Stimulated activated naive B cell treated with anti-CD40 and anti-IgM and Interleukin-4, amounts not matched to agents 10 μg/mL and 1 μg/mL and 100 μg/mL, for 72 hours (primary cell): Measurements from ENCODE around the gene RNF213.
A peak's percentile ranks its signal among the peaks of the same experiment; 100 is the strongest.

Experiments used
- ATAC-seq, 2 donors: fragments of 150-1000 bp; cut with Tn5 transposase; replicated peaks; 2 replicates each; pipeline ENCODE4 v1.10.0; 2021; ENCODE audit warnings: moderate library complexity in 1 of 2
- DNase-seq: peaks from one replicate; pipeline ENCODE4 v3.0.0; 2021
- H3K27ac Mint-ChIP-seq: one replicate; pipeline ENCODE4 v1.8.0; 2022; ENCODE audit warnings: mild to moderate bottlenecking, mixed read lengths
- H3K27me3 Mint-ChIP-seq, 2 donors: one replicate each; pipeline ENCODE4 v1.8.0; 2022; ENCODE audit warnings: mixed read lengths in 2 of 2
- H3K36me3 Mint-ChIP-seq, 2 donors: one replicate each; pipeline ENCODE4 v1.8.0; 2022; ENCODE audit warnings: mixed read lengths in 2 of 2, mild to moderate bottlenecking in 1 of 2
- H3K4me1 Mint-ChIP-seq, 2 donors: one replicate each; pipeline ENCODE4 v1.8.0; 2022; ENCODE audit warnings: mixed read lengths in 2 of 2, mild to moderate bottlenecking in 1 of 2
- H3K4me3 Mint-ChIP-seq, 2 donors: one replicate each; pipeline ENCODE4 v1.8.0; 2022; ENCODE audit warnings: mild to moderate bottlenecking in 2 of 2, mixed read lengths in 2 of 2, moderate library complexity in 1 of 2
- H3K9me3 Mint-ChIP-seq, 2 donors: one replicate each; pipeline ENCODE4 v1.8.0; 2022; ENCODE audit warnings: mixed read lengths in 2 of 2, mild to moderate bottlenecking in 1 of 2

The RNF213 gene

GRCh38 chr17:80220054-80220735 is 40.5 kb upstream of the RNF213 start, which contains the start of the genes SGSH and SLC26A11:
TSS of gene SGSH (minus strand) at chr17:80220333. CDS start at chr17:80220313, 20 bp downstream.
TSS of gene SLC26A11 (plus strand) at chr17:80220427. CDS start at chr17:80221561, 1,134 bp downstream.
- ATAC-seq: peak; percentile 65 to 70
- peak; percentile 47 for DNase-seq
- H3K4me3 Mint-ChIP-seq: peak within 1 kb of the TSS; percentile 96 to 99
- peak within 1 kb of the TSS; percentile 98 for H3K27ac Mint-ChIP-seq
- peaks cover 25 to 31% of the 10 kb centered on the region in 2 donors for H3K4me1 Mint-ChIP-seq
- H3K9me3 Mint-ChIP-seq: no peaks in the 10 kb centered on the region
- peaks cover 32 to 41% of the 10 kb centered on the region in 2 donors for H3K36me3 Mint-ChIP-seq
- peaks cover 5 to 6% of the 10 kb centered on the region in 2 donors for H3K27me3 Mint-ChIP-seq

DNA sequence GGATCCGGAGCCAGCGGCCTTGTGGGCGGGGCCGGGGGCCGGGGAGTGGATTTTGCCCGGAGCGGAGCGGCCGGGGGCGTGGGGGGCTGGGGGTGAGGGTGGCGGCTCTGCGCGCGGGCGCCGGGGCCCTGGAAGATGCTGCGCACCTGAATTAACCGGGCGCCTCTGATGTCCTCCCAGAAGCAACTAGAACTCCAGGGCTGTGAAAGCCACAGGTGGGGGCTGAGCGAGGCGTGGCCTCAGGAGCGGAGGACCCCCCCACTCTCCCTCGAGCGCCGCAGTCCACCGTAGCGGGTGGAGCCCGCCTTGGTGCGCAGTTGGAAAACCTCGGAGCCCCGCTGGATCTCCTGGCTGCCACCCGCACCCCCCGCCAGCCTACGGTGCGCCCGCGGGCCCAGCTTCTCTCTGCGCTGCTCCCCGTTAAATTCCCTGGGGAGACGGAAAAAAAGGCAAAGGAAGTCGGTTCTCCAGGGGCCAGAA is 39.9 kb upstream of the RNF213 start:
- H3K27ac Mint-ChIP-seq: no peak overlapping the region

DNA sequence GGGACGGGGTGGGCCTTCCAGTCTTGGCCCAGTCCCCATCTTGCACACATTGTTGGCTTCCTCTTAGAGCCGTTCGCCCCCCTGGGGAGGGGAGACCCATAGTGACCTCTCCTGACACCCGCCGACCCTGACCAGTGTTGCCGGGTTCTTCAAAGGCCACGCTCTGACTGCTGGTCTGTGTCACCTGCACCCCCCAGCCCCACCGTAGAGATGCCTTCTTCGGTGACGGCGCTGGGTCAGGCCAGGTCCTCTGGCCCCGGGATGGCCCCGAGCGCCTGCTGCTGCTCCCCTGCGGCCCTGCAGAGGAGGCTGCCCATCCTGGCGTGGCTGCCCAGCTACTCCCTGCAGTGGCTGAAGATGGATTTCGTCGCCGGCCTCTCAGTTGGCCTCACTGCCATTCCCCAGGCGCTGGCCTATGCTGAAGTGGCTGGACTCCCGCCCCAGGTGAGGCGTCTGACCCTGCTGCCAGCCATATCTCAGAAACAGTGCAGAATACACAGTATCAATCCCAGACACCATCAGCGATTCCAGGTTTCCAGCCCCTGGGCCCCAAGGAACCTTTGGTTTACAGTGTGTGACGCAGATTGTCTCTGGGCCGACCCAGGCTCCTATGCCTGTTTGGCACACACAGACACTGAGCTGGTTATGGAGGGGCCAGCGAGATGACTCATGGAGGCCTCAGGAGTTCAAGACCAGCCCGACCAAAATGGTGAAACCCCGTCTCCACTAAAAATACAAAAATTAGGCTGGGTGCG is 39.1 kb upstream of the RNF213 start:
- peak overlapping the region; percentile 62 for H3K27ac Mint-ChIP-seq
- H3K36me3 Mint-ChIP-seq: peaks cover 22 to 30% of the 10 kb centered on the region in 2 donors
- no peak for ATAC-seq
- peaks cover 22 to 31% of the 10 kb centered on the region in 2 donors for H3K4me1 Mint-ChIP-seq
- DNase-seq: no peak
- no peaks in the 10 kb centered on the region for H3K9me3 Mint-ChIP-seq
- peaks cover 5 to 6% of the 10 kb centered on the region in 2 donors for H3K27me3 Mint-ChIP-seq
- peak overlapping the region; percentile 70 to 99 for H3K4me3 Mint-ChIP-seq

More for the DNA sequence above, 39.9 kb upstream of the RNF213 start:
- peaks cover 30 to 38% of the 10 kb centered on the region in 2 donors for H3K36me3 Mint-ChIP-seq
- H3K4me1 Mint-ChIP-seq: peaks cover 25 to 31% of the 10 kb centered on the region in 2 donors
- ATAC-seq (peak; percentile 0 to 3), DNase-seq (no peak)
- H3K9me3 Mint-ChIP-seq: no peaks in the 10 kb centered on the region
- peak overlapping the region; percentile 70 to 99 for H3K4me3 Mint-ChIP-seq
- peaks cover 5 to 6% of the 10 kb centered on the region in 2 donors for H3K27me3 Mint-ChIP-seq

DNA sequence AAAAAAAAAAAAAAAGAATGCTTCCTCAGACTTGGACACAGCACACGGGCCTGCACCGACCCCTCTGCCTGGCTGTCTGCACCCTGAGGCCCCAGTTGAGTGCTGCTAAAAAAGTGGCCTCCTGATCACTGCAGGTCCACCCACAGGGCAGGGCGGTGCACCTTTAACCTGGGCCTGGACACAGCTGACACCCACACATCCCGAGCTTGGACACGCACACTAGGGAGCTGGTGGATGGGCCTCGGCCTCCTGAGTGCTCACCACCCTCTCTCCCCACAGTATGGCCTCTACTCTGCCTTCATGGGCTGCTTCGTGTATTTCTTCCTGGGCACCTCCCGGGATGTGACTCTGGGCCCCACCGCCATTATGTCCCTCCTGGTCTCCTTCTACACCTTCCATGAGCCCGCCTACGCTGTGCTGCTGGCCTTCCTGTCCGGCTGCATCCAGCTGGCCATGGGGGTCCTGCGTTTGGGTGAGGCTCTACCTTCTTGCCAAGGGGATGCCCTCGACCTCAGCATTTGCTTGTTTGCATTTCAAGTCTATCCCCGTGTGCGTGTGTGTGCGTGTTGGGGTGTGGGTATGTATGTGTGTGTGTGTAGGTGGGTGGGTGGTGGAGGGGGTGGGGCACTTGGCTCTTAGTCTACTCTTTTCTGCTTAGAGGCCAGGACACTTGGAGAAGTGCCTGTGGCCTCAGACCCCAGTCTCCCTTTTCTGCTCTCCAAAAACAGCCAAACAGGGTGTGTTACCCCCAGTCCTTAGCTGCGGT is 38.1 kb upstream of the RNF213 start:
- H3K27ac Mint-ChIP-seq: no peak overlapping the region
- H3K36me3 Mint-ChIP-seq: peaks cover 15 to 20% of the 10 kb centered on the region in 2 donors
- ATAC-seq (no peak), DNase-seq (no peak)
- H3K27me3 Mint-ChIP-seq: peaks cover 5 to 6% of the 10 kb centered on the region in 2 donors
- H3K4me1 Mint-ChIP-seq: peaks cover 20 to 31% of the 10 kb centered on the region in 2 donors
- H3K9me3 Mint-ChIP-seq: no peaks in the 10 kb centered on the region
- H3K4me3 Mint-ChIP-seq: no peak overlapping the region

DNA sequence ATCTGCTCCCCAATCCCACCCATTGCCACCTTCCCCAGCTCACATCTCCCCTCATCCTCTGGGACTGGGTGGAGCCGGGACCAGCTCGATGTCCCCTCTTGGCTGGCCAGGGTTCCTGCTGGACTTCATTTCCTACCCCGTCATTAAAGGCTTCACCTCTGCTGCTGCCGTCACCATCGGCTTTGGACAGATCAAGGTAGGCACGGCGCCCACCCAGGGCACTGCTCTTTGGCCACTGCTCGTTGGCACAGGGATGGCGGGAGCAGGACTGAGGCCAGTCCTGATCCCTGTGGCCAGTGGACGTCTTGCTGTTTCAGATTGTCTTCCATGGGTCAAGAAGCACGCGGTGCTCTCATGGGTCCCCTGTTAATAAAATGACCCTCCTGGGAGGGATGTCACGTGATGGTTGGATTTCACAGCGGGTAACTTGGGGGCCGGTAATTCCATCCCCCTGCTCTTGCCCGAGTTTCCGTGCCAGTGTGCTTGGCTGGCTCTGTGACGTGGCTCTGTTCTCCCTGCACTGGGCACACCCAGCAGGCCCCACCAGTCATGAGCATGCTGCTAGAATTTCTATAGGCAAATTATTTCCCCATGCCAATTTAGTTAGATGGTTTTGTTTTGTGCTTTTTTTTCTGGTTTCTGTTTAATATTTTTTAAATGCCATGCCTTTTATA is 37.4 kb upstream of the RNF213 start:
- peaks cover 5 to 6% of the 10 kb centered on the region in 2 donors for H3K27me3 Mint-ChIP-seq
- no peak for ATAC-seq

DNA sequence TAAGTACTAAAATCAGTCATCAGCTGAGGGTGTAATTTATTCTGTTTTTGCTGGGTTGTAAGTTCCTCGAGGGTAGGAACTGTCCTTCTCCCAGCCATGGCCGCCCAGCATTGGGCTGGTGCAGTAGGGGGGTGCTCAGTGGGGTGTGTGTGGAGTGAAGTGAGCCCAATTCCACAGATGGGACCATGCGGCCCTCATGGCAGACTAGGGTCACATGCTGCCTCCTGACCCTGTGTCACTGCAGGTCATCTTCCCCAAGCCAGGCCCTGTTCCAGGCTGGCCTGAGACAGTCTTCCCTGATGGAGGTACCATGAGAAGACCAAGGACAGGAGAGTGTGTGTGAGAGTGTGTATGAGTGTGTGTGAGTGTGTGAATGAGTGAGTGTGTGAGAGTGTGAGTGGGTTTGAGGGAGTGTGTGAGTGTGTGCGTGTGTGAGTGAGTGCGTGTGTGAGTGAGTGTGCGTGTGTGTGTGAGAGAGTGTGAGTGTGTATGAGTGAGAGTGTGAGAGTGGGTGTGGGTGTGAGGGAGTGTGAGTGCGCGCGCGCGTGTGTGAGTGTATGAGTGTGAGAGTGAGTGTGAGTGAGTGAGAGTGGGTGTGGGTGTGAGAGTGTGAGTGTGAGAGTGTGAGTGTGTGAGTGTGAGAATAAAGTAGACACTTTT is 36.7 kb upstream of the RNF213 start:
- Mint-ChIP-seq H3K27ac (no peak overlapping the region), H3K4me3 (no peak overlapping the region), H3K9me3 (no peaks in the 10 kb centered on the region), H3K27me3 (peaks cover 5 to 6% of the 10 kb centered on the region in 2 donors), H3K4me1 (peaks cover 18 to 21% of the 10 kb centered on the region in 2 donors), H3K36me3 (peaks cover 14 to 17% of the 10 kb centered on the region in 2 donors)
- ATAC-seq (no peak), DNase-seq (no peak)

More for the DNA sequence above, 37.4 kb upstream of the RNF213 start:
- no peak for DNase-seq
- Mint-ChIP-seq H3K9me3 (no peaks in the 10 kb centered on the region), H3K4me1 (peaks cover 18 to 28% of the 10 kb centered on the region in 2 donors), H3K4me3 (no peak overlapping the region), H3K36me3 (peaks cover 14 to 17% of the 10 kb centered on the region in 2 donors), H3K27ac (no peak overlapping the region)

DNA sequence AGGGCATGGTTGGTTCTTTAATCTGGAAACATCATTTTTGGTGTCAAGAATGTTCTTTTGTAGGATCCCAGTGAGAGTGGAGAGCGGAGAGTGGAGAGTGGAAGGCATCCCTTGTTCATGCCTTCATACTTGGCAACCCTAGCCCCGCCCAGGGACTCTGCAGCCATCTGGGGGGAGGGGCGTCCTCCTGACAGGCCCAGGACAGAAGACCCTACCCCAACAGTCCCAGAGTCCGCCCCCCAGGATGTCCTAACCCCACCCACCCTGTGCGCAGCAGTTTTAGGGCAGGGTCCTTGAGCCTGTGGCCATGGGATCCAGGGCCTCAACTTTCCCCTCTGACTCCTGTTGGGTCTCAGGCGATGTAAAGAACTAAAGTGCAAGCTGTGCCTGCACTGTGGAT is 36.0 kb upstream of the RNF213 start:
- no peak for ATAC-seq
- DNase-seq: no peak
- peaks cover 12 to 14% of the 10 kb centered on the region in 2 donors for H3K4me1 Mint-ChIP-seq
- peaks cover 5 to 6% of the 10 kb centered on the region in 2 donors for H3K27me3 Mint-ChIP-seq
- H3K9me3 Mint-ChIP-seq: no peaks in the 10 kb centered on the region
- H3K4me3 Mint-ChIP-seq: no peak overlapping the region
- no peak overlapping the region for H3K27ac Mint-ChIP-seq
- H3K36me3 Mint-ChIP-seq: peaks cover 13 to 15% of the 10 kb centered on the region in 2 donors

GRCh38 chr17:80225230-80225629 is 35.4 kb upstream of the RNF213 start:
- DNase-seq (no peak), ATAC-seq (no peak)
- Mint-ChIP-seq H3K36me3 (peaks cover 10 to 14% of the 10 kb centered on the region in 2 donors), H3K27me3 (peaks cover 5 to 6% of the 10 kb centered on the region in 2 donors), H3K9me3 (no peaks in the 10 kb centered on the region), H3K27ac (no peak overlapping the region), H3K4me3 (no peak overlapping the region), H3K4me1 (peaks cover 11% of the 10 kb centered on the region in 2 donors)

- DNase-seq (no peak), ATAC-seq (no peak)
- no peak overlapping the region for H3K27ac Mint-ChIP-seq
- peaks cover 19 to 23% of the 10 kb centered on the region in 2 donors for H3K36me3 Mint-ChIP-seq
- no peak overlapping the region for H3K4me3 Mint-ChIP-seq
- peaks cover 5 to 9% of the 10 kb centered on the region in 2 donors for H3K4me1 Mint-ChIP-seq
- peaks cover 5 to 6% of the 10 kb centered on the region in 2 donors for H3K27me3 Mint-ChIP-seq
- H3K9me3 Mint-ChIP-seq: peaks cover 4 to 5% of the 10 kb centered on the region in 2 donors
Observed at GRCh38 chr17:80227156-80227555, 33.5 kb upstream of the RNF213 start.

DNA sequence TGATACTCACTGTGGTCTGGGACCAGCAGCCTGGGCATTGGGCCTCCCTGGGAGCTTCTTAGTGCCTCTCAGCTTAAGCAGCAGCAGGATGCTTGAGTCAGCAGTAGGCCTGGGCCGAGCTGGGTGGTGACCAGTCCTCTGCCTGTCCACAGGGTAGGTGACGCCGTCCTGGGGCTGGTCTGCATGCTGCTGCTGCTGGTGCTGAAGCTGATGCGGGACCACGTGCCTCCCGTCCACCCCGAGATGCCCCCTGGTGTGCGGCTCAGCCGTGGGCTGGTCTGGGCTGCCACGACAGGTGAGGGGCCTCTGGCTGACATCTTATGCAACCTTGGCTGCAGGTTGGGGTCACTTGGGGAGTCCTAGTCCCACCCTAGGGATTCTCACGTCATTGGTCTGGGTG is 33.0 kb upstream of the RNF213 start:
- peaks cover 7 to 10% of the 10 kb centered on the region in 2 donors for H3K9me3 Mint-ChIP-seq
- no peak for ATAC-seq
- DNase-seq: no peak
- no peak overlapping the region for H3K27ac Mint-ChIP-seq
- peaks cover 5 to 9% of the 10 kb centered on the region in 2 donors for H3K4me1 Mint-ChIP-seq
- peaks cover 19 to 26% of the 10 kb centered on the region in 2 donors for H3K36me3 Mint-ChIP-seq
- H3K4me3 Mint-ChIP-seq: no peak overlapping the region
- peaks cover 5 to 6% of the 10 kb centered on the region in 2 donors for H3K27me3 Mint-ChIP-seq

- no peak for ATAC-seq
- H3K36me3 Mint-ChIP-seq: peaks cover 21 to 28% of the 10 kb centered on the region in 2 donors
- no peak for DNase-seq
- H3K4me3 Mint-ChIP-seq: no peak overlapping the region
- H3K27ac Mint-ChIP-seq: no peak overlapping the region
- peaks cover 4 to 5% of the 10 kb centered on the region in 2 donors for H3K4me1 Mint-ChIP-seq
- H3K27me3 Mint-ChIP-seq: peaks cover 5 to 6% of the 10 kb centered on the region in 2 donors
- H3K9me3 Mint-ChIP-seq: peaks cover 8 to 13% of the 10 kb centered on the region in 2 donors
Observed at GRCh38 chr17:80228477-80228876, 32.2 kb upstream of the RNF213 start.

DNA sequence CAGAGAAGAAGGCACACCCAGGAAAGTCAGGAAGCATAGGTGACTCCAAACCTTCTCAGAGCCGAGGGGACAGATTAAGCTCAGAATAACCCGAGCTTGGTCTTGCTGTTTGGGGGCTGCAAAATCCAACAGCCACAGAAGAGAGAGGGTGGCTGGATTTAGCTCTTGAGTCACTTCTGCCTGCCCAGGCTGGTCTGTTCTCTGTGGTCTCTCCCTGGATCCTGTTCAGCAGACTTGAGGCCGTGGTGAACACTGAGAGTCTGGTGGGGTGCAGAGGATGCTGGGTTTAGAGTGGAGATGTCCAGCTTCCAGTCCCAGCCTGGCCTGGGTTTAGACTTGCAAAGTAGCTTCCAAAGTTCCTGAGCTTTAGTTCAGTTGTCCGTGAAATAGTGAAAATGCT is 31.6 kb upstream of the RNF213 start:
- DNase-seq (no peak), ATAC-seq (no peak)
- Mint-ChIP-seq H3K4me3 (no peak overlapping the region), H3K36me3 (peaks cover 23 to 28% of the 10 kb centered on the region in 2 donors), H3K27me3 (peaks cover 3 to 4% of the 10 kb centered on the region in 2 donors), H3K4me1 (peaks cover 2% of the 10 kb centered on the region in 2 donors), H3K27ac (no peak overlapping the region), H3K9me3 (peaks cover 8 to 15% of the 10 kb centered on the region in 2 donors)

DNA sequence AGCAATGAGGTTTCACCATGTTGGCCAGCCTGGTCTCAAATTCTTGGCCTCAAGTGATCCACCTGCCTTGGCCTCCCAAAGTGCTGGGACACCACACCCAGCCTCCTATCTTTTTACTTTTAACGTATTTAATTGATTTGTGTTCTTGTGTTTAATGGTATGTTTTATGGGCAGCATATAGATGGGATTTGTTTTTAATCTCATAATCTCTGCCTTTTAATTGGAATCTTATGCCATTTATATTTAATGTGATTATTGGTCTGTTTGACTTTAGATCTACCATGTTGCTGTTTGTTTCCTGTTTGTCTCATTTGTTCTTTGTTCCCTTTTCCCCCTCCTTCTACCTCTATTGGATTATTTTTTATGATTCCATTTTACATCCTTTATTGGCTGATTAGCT is 28.2 kb upstream of the RNF213 start:
- ATAC-seq: no peak
- peaks cover 11 to 15% of the 10 kb centered on the region in 2 donors for H3K9me3 Mint-ChIP-seq
- H3K4me1 Mint-ChIP-seq: no peaks in the 10 kb centered on the region
- no peaks in the 10 kb centered on the region for H3K27me3 Mint-ChIP-seq
- no peak for DNase-seq
- H3K27ac Mint-ChIP-seq: no peak overlapping the region
- H3K4me3 Mint-ChIP-seq: no peak overlapping the region
- H3K36me3 Mint-ChIP-seq: peaks cover 35 to 43% of the 10 kb centered on the region in 2 donors
